ENCODE results near the gene SPTAN1. TPM values are rescaled to one million over a fixed set of nuclear protein-coding genes. Genes with fewer than 3 reads are reported as not detected.

The SPTAN1 gene
- total RNA-seq, 1 experiment from 2014 or later = 111 TPM

DNA sequence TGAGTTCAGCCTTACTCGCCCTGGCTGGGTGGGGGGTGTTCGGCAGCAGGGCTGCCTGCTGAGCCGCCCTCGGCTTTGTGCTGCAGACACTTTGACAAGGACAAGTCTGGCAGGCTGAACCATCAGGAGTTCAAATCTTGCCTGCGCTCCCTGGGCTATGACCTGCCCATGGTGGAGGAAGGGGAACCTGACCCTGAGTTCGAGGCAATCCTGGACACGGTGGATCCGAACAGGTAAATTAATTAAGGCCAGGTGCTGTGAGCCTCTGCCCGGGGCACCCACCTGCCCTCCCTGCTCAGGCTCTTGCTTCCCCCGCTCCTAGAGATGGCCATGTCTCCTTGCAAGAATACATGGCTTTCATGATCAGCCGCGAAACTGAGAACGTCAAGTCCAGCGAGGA is 80.1 kb downstream of the SPTAN1 start:
- Histone ChIP-seq H2AFZ (ENCODE audit: low read depth, low read length, poor library complexity, severe bottlenecking) (no peak overlapping the region), H3K9ac (ENCODE audit: low read length) (no peak overlapping the region), H3K79me2 (ENCODE audit: insufficient read depth, low read length) (peaks cover 24% of the 10 kb centered on the region), H4K20me1 (ENCODE audit: insufficient read depth) (no peaks in the 10 kb centered on the region), H3K27ac (ENCODE audit: low read depth, low read length) (peak overlapping the region; percentile 18; the same call in 1 of the 2 replicates), H3K4me1 (ENCODE audit: control insufficient read depth in 1 of 2, insufficient read depth in 2 of 2, low read length in 2 of 2) (peaks cover 24 to 42% of the 10 kb centered on the region in 2 experiments), H3K4me2 (ENCODE audit: low read length) (no peak overlapping the region), H3K4me3 (replicated peaks in 1 of 2; ENCODE audit: low read depth in 1 of 2, low read length in 2 of 2) (no peak overlapping the region), H3K27me3 (ENCODE audit: insufficient read depth, low read length) (no peaks in the 10 kb centered on the region), H3K9me3 (ENCODE audit: control insufficient read depth in 1 of 2, insufficient read depth in 1 of 2, low read depth in 1 of 2, low read length in 2 of 2) (no peaks in the 10 kb centered on the region), H3K9me2 (ENCODE audit: insufficient read depth) (no peaks in the 10 kb centered on the region), H3K36me3 (ENCODE audit: control insufficient read depth in 1 of 2, insufficient read depth in 2 of 2, low read length in 2 of 2) (peaks cover 15 to 43% of the 10 kb centered on the region in 2 experiments)
- intact Hi-C loops (cut with micrococcal nuclease) = no loop called here
- POLR2A ChIA-PET = no interaction called here
- RAD21 ChIA-PET (ENCODE audit: low non-redundant PET in 1 of 2, low total read pairs in 2 of 2, uncharacterized antibody in 2 of 2, unreplicated experiment in 2 of 2) = no interaction called here
- TF ChIP-seq POLR2A (IDR thresholded peaks at IDR 0.05; ENCODE audit: borderline replicate concordance, extremely low read depth, insufficient read depth, insufficient read length) (no peak), EZH2 (IDR thresholded peaks at IDR 0.05) (no peak), SIN3A (IDR thresholded peaks at IDR 0.05; ENCODE audit: low read depth) (no peak), ZNF274 (IDR thresholded peaks at IDR 0.05; ENCODE audit: low read depth, low read length) (no peak), CBX3 (IDR thresholded peaks at IDR 0.05; ENCODE audit: low read depth) (no peak), MAX (IDR thresholded peaks at IDR 0.05) (no peak), ZBTB33 (IDR thresholded peaks at IDR 0.05; ENCODE audit: extremely low read depth, insufficient replicate concordance, low read length) (no peak), CEBPB (IDR thresholded peaks at IDR 0.05; ENCODE audit: low read depth) (no peak), JUND (IDR thresholded peaks at IDR 0.05) (no peak), RAD21 (IDR thresholded peaks at IDR 0.05; ENCODE audit: low read depth) (no peak), EZH2phosphoT487 (IDR thresholded peaks at IDR 0.05; ENCODE audit: borderline replicate concordance) (no peak), YY1 (IDR thresholded peaks at IDR 0.05; ENCODE audit: extremely low read depth, insufficient replicate concordance, low read depth, low read length) (no peak), ELF1 (IDR thresholded peaks at IDR 0.05; ENCODE audit: borderline replicate concordance, low read depth) (no peak), FOSL1 (IDR thresholded peaks at IDR 0.05; ENCODE audit: low read depth) (no peak), POLR2AphosphoS5 (IDR thresholded peaks at IDR 0.05; ENCODE audit: low read depth, low read length) (no peak), SP1 (IDR thresholded peaks at IDR 0.05; ENCODE audit: low read depth) (no peak)
- TF ChIP-seq, protein P1, sequence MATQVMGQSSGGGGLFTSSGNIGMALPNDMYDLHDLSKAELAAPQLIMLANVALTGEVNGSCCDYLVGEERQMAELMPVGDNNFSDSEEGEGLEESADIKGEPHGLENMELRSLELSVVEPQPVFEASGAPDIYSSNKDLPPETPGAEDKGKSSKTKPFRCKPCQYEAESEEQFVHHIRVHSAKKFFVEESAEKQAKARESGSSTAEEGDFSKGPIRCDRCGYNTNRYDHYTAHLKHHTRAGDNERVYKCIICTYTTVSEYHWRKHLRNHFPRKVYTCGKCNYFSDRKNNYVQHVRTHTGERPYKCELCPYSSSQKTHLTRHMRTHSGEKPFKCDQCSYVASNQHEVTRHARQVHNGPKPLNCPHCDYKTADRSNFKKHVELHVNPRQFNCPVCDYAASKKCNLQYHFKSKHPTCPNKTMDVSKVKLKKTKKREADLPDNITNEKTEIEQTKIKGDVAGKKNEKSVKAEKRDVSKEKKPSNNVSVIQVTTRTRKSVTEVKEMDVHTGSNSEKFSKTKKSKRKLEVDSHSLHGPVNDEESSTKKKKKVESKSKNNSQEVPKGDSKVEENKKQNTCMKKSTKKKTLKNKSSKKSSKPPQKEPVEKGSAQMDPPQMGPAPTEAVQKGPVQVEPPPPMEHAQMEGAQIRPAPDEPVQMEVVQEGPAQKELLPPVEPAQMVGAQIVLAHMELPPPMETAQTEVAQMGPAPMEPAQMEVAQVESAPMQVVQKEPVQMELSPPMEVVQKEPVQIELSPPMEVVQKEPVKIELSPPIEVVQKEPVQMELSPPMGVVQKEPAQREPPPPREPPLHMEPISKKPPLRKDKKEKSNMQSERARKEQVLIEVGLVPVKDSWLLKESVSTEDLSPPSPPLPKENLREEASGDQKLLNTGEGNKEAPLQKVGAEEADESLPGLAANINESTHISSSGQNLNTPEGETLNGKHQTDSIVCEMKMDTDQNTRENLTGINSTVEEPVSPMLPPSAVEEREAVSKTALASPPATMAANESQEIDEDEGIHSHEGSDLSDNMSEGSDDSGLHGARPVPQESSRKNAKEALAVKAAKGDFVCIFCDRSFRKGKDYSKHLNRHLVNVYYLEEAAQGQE (IDR thresholded peaks at IDR 0.05; ENCODE audit: low read depth) = no peak
- TF ChIP-seq, protein P2, sequence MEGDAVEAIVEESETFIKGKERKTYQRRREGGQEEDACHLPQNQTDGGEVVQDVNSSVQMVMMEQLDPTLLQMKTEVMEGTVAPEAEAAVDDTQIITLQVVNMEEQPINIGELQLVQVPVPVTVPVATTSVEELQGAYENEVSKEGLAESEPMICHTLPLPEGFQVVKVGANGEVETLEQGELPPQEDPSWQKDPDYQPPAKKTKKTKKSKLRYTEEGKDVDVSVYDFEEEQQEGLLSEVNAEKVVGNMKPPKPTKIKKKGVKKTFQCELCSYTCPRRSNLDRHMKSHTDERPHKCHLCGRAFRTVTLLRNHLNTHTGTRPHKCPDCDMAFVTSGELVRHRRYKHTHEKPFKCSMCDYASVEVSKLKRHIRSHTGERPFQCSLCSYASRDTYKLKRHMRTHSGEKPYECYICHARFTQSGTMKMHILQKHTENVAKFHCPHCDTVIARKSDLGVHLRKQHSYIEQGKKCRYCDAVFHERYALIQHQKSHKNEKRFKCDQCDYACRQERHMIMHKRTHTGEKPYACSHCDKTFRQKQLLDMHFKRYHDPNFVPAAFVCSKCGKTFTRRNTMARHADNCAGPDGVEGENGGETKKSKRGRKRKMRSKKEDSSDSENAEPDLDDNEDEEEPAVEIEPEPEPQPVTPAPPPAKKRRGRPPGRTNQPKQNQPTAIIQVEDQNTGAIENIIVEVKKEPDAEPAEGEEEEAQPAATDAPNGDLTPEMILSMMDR (IDR thresholded peaks at IDR 0.05 in 2 of 3, conservative IDR thresholded peaks at IDR 0.05 in 1 of 3; ENCODE audit: borderline replicate concordance in 1 of 3, insufficient read depth in 1 of 3, low read depth in 2 of 3, low read length in 2 of 3) = no peak
- no peak for DNase-seq (ENCODE audit: low read depth, low spot score)
- ATAC-seq = no peak
- BruUV-seq (replicated peaks) = no TSS peak
- CTCF ChIA-PET = no interaction called here
